Fibroblast of the aortic adventitia (primary cell): Measurements from ENCODE around the gene GALR3. TPM values are rescaled to one million over a fixed set of nuclear protein-coding genes. Genes with fewer than 3 reads are reported as not detected.

Source experiments
- DNase-seq: peaks from one replicate; pipeline ENCODE4 v3.0.0-alpha.2; 2010; ENCODE audit warnings: low read depth
- H3K4me3 ChIP-seq: 2 replicates; pipeline ENCODE4 v1.5.1; 2011; ENCODE audit warnings: low read depth, mild to moderate bottlenecking, control low read depth, low read length, moderate library complexity
- total RNA-seq: library from RNA; depleted of rRNA; stranded (reverse); fragments of >200 nt; gene quantifications from 2 replicates; pipeline ENCODE4 v1.2.3, GENCODE V29; 2012; ENCODE audit warnings: low replicate concordance
- TF ChIP-seq, protein P1 (sequence below): IDR thresholded peaks from 2 replicates; pipeline ENCODE4 v1.5.1; 2011; ENCODE audit warnings: mild to moderate bottlenecking, low read length, control low read depth, inconsistent platforms; ENCODE audit not compliant: insufficient read depth

Gene GALR3
- total RNA-seq, 1 donor: not detected

DNA sequence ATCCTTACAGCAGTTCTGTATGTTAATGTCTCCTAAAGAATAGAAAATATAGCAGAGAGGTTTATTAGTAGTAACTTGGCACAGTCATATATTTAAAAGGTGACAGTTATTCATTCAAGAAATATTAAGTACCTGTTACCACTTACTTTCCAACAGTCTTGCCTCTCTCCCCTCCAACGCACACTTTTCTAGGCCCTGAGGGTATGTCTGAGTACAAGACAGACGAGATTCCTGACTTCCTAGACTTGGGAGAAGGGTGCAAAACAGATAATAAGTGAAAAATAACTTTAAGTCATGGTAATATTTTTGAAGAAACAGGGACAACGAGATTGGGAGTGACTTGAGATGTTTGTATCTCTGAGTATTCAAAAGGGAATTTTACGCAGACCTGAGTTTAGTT is 27.6 kb downstream of the GALR3 start:
- TF ChIP-seq, protein P1, sequence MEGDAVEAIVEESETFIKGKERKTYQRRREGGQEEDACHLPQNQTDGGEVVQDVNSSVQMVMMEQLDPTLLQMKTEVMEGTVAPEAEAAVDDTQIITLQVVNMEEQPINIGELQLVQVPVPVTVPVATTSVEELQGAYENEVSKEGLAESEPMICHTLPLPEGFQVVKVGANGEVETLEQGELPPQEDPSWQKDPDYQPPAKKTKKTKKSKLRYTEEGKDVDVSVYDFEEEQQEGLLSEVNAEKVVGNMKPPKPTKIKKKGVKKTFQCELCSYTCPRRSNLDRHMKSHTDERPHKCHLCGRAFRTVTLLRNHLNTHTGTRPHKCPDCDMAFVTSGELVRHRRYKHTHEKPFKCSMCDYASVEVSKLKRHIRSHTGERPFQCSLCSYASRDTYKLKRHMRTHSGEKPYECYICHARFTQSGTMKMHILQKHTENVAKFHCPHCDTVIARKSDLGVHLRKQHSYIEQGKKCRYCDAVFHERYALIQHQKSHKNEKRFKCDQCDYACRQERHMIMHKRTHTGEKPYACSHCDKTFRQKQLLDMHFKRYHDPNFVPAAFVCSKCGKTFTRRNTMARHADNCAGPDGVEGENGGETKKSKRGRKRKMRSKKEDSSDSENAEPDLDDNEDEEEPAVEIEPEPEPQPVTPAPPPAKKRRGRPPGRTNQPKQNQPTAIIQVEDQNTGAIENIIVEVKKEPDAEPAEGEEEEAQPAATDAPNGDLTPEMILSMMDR: no peak
- H3K4me3 ChIP-seq: no peak overlapping the region
- DNase-seq: no peak

DNA sequence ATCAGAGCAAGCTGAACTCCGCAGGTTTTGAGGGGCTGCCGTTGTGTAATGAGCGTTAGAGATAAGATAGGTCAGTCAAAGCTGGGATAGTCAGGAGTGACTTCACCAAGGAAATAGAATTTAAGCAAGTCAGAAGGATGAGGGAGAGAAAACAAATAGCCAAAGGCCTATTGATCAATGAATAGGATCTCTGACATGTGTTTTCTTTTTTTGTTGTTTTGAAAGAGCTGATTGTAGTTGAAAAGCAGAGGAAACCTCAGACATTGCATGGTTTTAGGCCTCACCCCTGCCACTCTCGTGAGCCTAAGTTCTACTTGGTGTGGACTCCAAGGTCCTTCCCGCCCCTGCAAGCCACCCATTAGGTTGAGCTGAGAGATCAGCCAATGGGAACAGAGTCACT is 29.2 kb downstream of the GALR3 start:
- no peak for DNase-seq
- no peak overlapping the region for H3K4me3 ChIP-seq
- TF ChIP-seq, protein P1: no peak

DNA sequence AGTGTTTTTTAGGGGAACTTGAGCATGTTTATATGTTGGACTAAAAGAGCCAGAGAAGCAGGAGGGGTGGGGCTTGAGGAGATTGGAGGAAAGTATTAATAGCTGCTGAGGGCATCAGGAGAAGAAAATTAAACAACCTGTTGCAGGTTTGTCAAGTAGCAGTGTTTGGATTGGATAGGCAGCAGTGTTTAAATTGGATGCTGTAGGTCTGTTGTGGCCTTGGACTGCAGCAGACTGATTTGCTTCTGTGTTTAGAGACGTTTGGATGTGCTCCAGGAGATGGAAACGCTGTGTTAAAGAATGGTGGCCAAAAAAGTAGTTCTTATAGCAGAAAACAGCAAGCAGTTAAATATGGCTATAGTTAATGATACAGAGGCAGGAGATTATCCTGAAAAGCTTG is 31.8 kb downstream of the GALR3 start:
- H3K4me3 ChIP-seq: no peak overlapping the region
- TF ChIP-seq, protein P1: no peak
- no peak for DNase-seq

DNA sequence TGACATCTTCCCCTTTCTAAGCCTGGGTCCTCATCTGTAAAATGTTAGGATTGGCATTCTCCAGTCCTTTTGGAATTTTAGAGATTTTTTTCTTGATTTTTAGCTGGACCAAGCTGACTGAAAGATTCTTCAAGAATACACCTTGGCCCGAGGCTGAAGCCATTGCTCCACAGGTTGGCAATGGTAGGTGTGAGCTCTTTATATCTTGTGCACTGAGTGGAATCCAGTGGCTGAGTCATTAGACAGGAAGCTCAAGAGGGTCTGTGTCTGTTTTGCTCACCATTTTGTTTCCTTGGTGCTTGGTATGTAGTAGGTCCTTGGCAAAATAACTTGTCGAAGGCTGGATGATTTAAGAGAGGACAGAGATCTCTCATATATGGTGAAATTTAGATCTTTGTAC is 32.3 kb downstream of the GALR3 start:
- no peak for DNase-seq
- TF ChIP-seq, protein P1: no peak
- H3K4me3 ChIP-seq: no peak overlapping the region

DNA sequence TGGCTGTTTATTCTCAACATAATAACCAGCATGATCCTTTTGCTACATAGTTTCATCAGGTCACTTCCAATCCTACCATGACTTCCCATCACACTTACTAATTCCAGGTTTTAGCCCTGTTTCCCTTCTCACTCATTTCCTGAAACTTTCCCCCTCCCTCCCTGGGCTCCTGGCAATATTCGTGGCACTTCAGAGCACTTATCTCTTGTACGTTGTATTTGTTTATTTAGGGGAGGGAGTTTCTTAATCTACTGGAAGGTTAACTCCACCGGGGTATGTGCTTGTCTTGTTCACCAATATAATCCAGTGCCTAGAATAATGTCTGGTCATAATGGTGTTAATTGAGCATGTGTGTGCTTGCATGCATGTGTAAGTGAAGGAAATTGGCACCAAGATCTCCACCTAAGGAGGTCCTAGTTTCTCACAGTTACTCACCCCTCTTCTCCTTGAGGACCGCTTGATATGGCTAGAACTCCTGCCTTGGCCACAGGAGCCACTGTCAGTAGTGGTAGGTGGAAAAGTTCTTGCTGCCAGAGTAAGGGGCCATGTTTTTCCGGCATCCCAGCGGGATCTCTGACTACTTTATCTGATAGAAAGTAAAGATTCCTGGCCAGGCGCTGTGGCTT is 37.7 kb downstream of the GALR3 start:
- DNase-seq: no peak
- no peak overlapping the region for H3K4me3 ChIP-seq
- TF ChIP-seq, protein P1: no peak

DNA sequence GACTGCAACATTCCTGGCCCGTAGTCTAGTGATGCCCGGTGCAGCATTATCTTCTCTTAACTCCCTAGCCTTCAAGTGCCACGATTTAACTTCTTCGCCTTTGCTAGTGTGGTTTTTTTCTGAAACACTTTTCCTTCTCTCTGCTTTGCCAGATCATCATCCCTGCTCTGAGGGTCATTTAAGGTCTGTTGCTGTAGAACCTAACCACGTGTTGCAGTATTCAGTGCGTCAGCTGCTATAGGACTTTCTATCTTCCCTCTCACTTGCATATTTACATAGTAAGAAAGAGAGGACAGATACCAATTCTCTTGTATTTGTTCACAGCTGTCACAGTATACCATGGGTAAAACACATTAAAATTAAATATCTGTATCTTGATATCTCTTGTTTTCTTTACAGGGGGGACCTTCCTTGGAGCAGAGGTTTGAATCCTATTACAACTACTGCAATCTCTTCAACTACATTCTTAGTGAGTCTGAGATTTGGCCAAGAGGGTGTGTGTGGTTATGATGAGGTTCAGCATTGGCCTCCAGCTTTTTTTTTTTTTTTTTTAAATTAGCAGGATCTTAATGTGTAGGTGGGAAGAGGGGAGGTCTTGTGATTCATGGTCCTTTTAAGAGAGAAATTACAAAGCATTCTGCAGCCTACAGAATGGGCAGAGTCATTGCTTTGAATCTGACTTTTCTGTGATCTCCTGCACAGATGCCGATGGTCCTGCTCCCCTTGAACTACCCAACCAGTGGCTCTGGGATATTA is 39.6 kb downstream of the GALR3 start:
- TF ChIP-seq, protein P1: no peak
- no peak for DNase-seq
- no peak overlapping the region for H3K4me3 ChIP-seq
